ENCODE data around the gene GNG13.
"Not testable (repeated sequence)": the region's sequence is repeated elsewhere in the genome, so short reads cannot be mapped to it uniquely, and the experiment has no call there.

The GNG13 gene

GRCh38 chr16:756428-756827 is 44.1 kb downstream of the GNG13 start:
- DNase-seq, result no peak
- peaks cover 12% of the 10 kb centered on the region in 2 experiments for H3K4me1 ChIP-seq (ENCODE audit: control insufficient read depth in 1 of 2, insufficient read depth in 2 of 2, low read length in 2 of 2)
- H2AK5ac ChIP-seq (ENCODE audit: low read length), result no peak overlapping the region
- H3K23ac ChIP-seq (ENCODE audit: low read length), result no peak overlapping the region
- no peaks in the 10 kb centered on the region for H3K79me2 ChIP-seq (ENCODE audit: control insufficient read depth, insufficient read depth, low read length, poor library complexity)
- H3K18ac ChIP-seq (ENCODE audit: low read length), result no peak overlapping the region
- no peaks in the 10 kb centered on the region for H3K36me3 ChIP-seq (ENCODE audit: control insufficient read depth in 1 of 2, insufficient read depth in 2 of 2, low read length in 2 of 2)
- H3K4ac ChIP-seq (ENCODE audit: low read depth, low read length), result no peak overlapping the region
- H3K9ac ChIP-seq (ENCODE audit: low read length), result no peak overlapping the region
- H3K27ac ChIP-seq (ENCODE audit: low read depth, low read length), result no peak overlapping the region
- H3K79me1 ChIP-seq (ENCODE audit: low read length), result peaks cover 3% of the 10 kb centered on the region
- no peak overlapping the region for H4K8ac ChIP-seq (ENCODE audit: low read depth, low read length)
- H4K91ac ChIP-seq (ENCODE audit: low read depth, low read length), result no peak overlapping the region
- H2BK120ac ChIP-seq (ENCODE audit: insufficient read depth, low read length, poor library complexity), result no peak overlapping the region
- H3K4me2 ChIP-seq (ENCODE audit: low read length), result no peak overlapping the region
- no peak overlapping the region for H2BK12ac ChIP-seq (ENCODE audit: low read length)
- H2BK5ac ChIP-seq (ENCODE audit: low read depth, low read length, poor library complexity), result no peak overlapping the region
- H2AFZ ChIP-seq (ENCODE audit: insufficient read depth, low read length, poor library complexity), result no peak overlapping the region
- WGBS (ENCODE audit: extremely low coverage, insufficient coverage, insufficient read length), result no CpG with 5 or more reads among the region's 5 CpGs
- no peak overlapping the region for H3K4me3 ChIP-seq (ENCODE audit: low read depth, low read length)
- no peak overlapping the region for H4K12ac ChIP-seq (ENCODE audit: low read depth, low read length)
- no peak overlapping the region for H3K14ac ChIP-seq (ENCODE audit: low read length)
- H3K9me3 ChIP-seq (ENCODE audit: insufficient read depth, low read depth, low read length), result peaks cover 5% of the 10 kb centered on the region
- H3K27me3 ChIP-seq (ENCODE audit: insufficient read depth, low read length), result no peaks in the 10 kb centered on the region

GRCh38 chr16:754656-755055 is 45.9 kb downstream of the GNG13 start:
- H3K4me2 ChIP-seq (ENCODE audit: low read length), result no peak overlapping the region
- H3K9ac ChIP-seq (ENCODE audit: low read length), result no peak overlapping the region
- no peak overlapping the region for H2AK5ac ChIP-seq (ENCODE audit: low read length)
- no peaks in the 10 kb centered on the region for H3K27me3 ChIP-seq (ENCODE audit: insufficient read depth, low read length)
- no peak overlapping the region for H4K91ac ChIP-seq (ENCODE audit: low read depth, low read length)
- no peaks in the 10 kb centered on the region for H3K79me2 ChIP-seq (ENCODE audit: control insufficient read depth, insufficient read depth, low read length, poor library complexity)
- no peak overlapping the region for H3K14ac ChIP-seq (ENCODE audit: low read length)
- H2BK12ac ChIP-seq (ENCODE audit: low read length), result no peak overlapping the region
- H3K4me1 ChIP-seq (ENCODE audit: control insufficient read depth in 1 of 2, insufficient read depth in 2 of 2, low read length in 2 of 2), result peaks cover under 1 to 2% of the 10 kb centered on the region in 2 experiments
- no peak overlapping the region for H3K4ac ChIP-seq (ENCODE audit: low read depth, low read length)
- H3K4me3 ChIP-seq (ENCODE audit: low read depth, low read length), result no peak overlapping the region
- no peak overlapping the region for H4K12ac ChIP-seq (ENCODE audit: low read depth, low read length)
- H3K27ac ChIP-seq (ENCODE audit: low read depth, low read length), result no peak overlapping the region
- peaks cover 3% of the 10 kb centered on the region for H3K79me1 ChIP-seq (ENCODE audit: low read length)
- no peak overlapping the region for H3K18ac ChIP-seq (ENCODE audit: low read length)
- H2AFZ ChIP-seq (ENCODE audit: insufficient read depth, low read length, poor library complexity), result no peak overlapping the region
- WGBS (ENCODE audit: extremely low coverage, insufficient coverage, insufficient read length), result no CpG with 5 or more reads among the region's 11 CpGs
- no peak overlapping the region for H2BK5ac ChIP-seq (ENCODE audit: low read depth, low read length, poor library complexity)
- H3K9me3 ChIP-seq (ENCODE audit: insufficient read depth, low read depth, low read length), result peaks cover 5% of the 10 kb centered on the region
- no peak overlapping the region for H3K23ac ChIP-seq (ENCODE audit: low read length)
- H4K8ac ChIP-seq (ENCODE audit: low read depth, low read length), result no peak overlapping the region
- H2BK120ac ChIP-seq (ENCODE audit: insufficient read depth, low read length, poor library complexity), result no peak overlapping the region
- DNase-seq, result no peak
- H3K36me3 ChIP-seq (ENCODE audit: control insufficient read depth in 1 of 2, insufficient read depth in 2 of 2, low read length in 2 of 2), result no peaks in the 10 kb centered on the region

- H4K8ac ChIP-seq (ENCODE audit: low read depth, low read length); H3K4ac ChIP-seq (ENCODE audit: low read depth, low read length); H3K9me3 ChIP-seq (ENCODE audit: insufficient read depth, low read depth, low read length); H3K23ac ChIP-seq (ENCODE audit: low read length); H2AFZ ChIP-seq (ENCODE audit: insufficient read depth, low read length, poor library complexity); H3K14ac ChIP-seq (ENCODE audit: low read length); H2BK5ac ChIP-seq (ENCODE audit: low read depth, low read length, poor library complexity); H3K4me1 ChIP-seq (ENCODE audit: control insufficient read depth in 1 of 2, insufficient read depth in 2 of 2, low read length in 2 of 2); H4K91ac ChIP-seq (ENCODE audit: low read depth, low read length); H3K79me2 ChIP-seq (ENCODE audit: control insufficient read depth, insufficient read depth, low read length, poor library complexity); H3K27ac ChIP-seq (ENCODE audit: low read depth, low read length); H2AK5ac ChIP-seq (ENCODE audit: low read length); H3K18ac ChIP-seq (ENCODE audit: low read length); H2BK120ac ChIP-seq (ENCODE audit: insufficient read depth, low read length, poor library complexity); DNase-seq; H4K12ac ChIP-seq (ENCODE audit: low read depth, low read length); H2BK12ac ChIP-seq (ENCODE audit: low read length); H3K4me3 ChIP-seq (ENCODE audit: low read depth, low read length); H3K27me3 ChIP-seq (ENCODE audit: insufficient read depth, low read length); H3K4me2 ChIP-seq (ENCODE audit: low read length); H3K36me3 ChIP-seq (ENCODE audit: control insufficient read depth in 1 of 2, insufficient read depth in 2 of 2, low read length in 2 of 2); H3K79me1 ChIP-seq (ENCODE audit: low read length); H3K9ac ChIP-seq (ENCODE audit: low read length): not testable (repeated sequence)
- WGBS (ENCODE audit: extremely low coverage, insufficient coverage, insufficient read length), result no CpG with 5 or more reads among the region's 11 CpGs
Measured at GRCh38 chr16:754121-754607, 46.4 kb downstream of the GNG13 start.

GRCh38 chr16:752007-752312 is 48.6 kb downstream of the GNG13 start:
- Histone ChIP-seq H4K12ac (ENCODE audit: low read depth, low read length) (no peak overlapping the region), H3K4me3 (ENCODE audit: low read depth, low read length) (no peak overlapping the region), H3K14ac (ENCODE audit: low read length) (no peak overlapping the region), H4K91ac (ENCODE audit: low read depth, low read length) (no peak overlapping the region), H2AK5ac (ENCODE audit: low read length) (no peak overlapping the region), H3K4me2 (ENCODE audit: low read length) (no peak overlapping the region), H3K79me2 (ENCODE audit: control insufficient read depth, insufficient read depth, low read length, poor library complexity) (no peaks in the 10 kb centered on the region), H2BK12ac (ENCODE audit: low read length) (no peak overlapping the region), H3K27ac (ENCODE audit: low read depth, low read length) (no peak overlapping the region), H2BK5ac (ENCODE audit: low read depth, low read length, poor library complexity) (no peak overlapping the region), H3K4me1 (ENCODE audit: control insufficient read depth in 1 of 2, insufficient read depth in 2 of 2, low read length in 2 of 2) (no peaks in the 10 kb centered on the region), H4K8ac (ENCODE audit: low read depth, low read length) (no peak overlapping the region), H2BK120ac (ENCODE audit: insufficient read depth, low read length, poor library complexity) (no peak overlapping the region), H3K27me3 (ENCODE audit: insufficient read depth, low read length) (no peaks in the 10 kb centered on the region), H3K9me3 (ENCODE audit: insufficient read depth, low read depth, low read length) (peaks cover 5% of the 10 kb centered on the region), H3K36me3 (ENCODE audit: control insufficient read depth in 1 of 2, insufficient read depth in 2 of 2, low read length in 2 of 2) (no peaks in the 10 kb centered on the region), H3K9ac (ENCODE audit: low read length) (no peak overlapping the region), H3K4ac (ENCODE audit: low read depth, low read length) (no peak overlapping the region), H3K23ac (ENCODE audit: low read length) (no peak overlapping the region), H3K79me1 (ENCODE audit: low read length) (no peaks in the 10 kb centered on the region), H2AFZ (ENCODE audit: insufficient read depth, low read length, poor library complexity) (no peak overlapping the region), H3K18ac (ENCODE audit: low read length) (no peak overlapping the region)
- no CpG with 5 or more reads among the region's 10 CpGs for WGBS (ENCODE audit: extremely low coverage, insufficient coverage, insufficient read length)
- DNase-seq, result no peak

All from trophoblast cell (in vitro differentiated cells and primary cell).